HG03045 (cell line): ENCODE data around the gene ATP8A2.
"Not testable (repeated sequence)": the region's sequence is repeated elsewhere in the genome, so short reads cannot be mapped to it uniquely, and the experiment has no call there.

Experiments used
- ATAC-seq: cut with Tn5 transposase; IDR thresholded peaks from one replicate; pipeline ENCODE4 v1.9.1; 2021; ENCODE audit warnings: mild to moderate bottlenecking, moderate library complexity; ENCODE audit not compliant: unreplicated experiment

ATP8A2 gene

DNA sequence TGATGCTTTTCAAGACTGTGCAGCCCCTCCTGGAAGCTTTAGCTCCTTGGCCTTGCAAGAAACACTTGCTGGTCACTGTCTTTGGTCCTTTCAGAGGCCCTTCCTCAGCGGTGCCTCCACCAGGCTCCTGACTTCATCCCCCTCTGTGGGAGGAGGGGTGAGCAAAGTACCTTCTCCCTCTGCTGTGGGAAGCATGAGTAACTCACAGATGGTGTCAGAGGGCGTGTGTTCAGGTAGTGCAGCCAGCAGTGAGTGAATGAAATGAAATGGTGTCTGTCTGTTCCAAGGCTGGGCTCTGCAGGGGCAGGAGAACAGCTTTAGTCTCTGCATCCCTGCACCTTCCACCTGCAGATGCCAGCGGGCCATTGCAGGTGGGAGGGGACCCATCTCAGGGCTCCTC is 577.1 kb downstream of the ATP8A2 start:
- ATAC-seq: no peak

DNA sequence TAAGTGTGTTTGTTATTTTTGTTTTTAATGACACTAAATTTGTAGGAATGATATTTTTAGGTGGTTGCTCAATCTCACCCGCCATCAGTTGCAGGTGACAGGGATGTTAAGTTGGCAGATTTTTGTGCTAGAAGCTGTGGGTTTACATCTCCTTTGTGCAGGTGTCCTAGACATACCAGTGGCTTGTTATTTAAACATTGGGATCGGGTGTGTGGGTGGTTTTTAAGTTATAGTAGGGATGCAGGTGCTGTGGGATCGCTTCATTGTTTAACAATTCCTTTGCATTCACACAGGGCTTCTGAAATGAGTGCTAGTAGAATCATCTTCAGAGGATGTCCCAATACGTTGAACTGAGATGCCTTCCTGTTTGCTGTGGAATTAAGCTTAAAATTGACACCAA is 580.1 kb downstream of the ATP8A2 start:
- ATAC-seq: no peak

DNA sequence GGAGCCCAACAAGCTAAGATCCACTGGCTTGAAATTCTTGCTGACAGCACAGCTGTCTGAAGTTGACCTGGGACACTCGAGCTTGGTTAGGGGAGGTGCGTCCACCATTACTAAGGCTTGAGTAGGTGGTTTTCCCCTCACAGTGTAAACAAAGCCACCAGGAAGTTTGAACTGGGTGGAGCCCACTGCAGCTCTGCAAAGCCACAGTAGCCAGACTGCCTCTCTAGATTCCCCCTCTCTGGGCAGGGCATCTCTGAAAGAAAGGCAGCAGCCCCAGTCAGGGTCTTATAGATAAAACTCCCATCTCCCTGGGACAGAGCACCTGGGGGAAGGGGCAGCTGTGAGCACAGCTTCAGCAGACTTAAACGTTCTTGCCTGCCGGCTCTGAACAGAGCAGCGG is 582.3 kb downstream of the ATP8A2 start:
- not testable (repeated sequence) for ATAC-seq

DNA sequence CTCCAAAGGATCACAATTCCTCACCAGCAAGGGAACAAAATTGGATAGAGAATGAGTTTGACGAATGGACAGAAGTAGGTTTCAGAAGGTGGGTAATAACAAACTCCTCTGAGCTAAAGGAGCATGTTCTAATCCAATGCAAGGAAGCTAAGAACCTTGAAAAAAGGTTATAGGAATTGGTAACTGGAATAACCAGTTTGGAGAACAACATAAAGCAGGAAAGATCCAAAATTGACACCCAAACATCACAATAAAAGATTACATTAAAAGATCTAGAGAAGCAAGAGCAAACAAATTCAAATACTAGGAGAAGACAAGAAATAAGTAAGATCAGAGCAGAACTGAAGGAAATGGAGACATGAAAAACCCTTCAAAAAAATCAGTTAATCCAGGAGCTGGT is 583.2 kb downstream of the ATP8A2 start:
- not testable (repeated sequence) for ATAC-seq

DNA sequence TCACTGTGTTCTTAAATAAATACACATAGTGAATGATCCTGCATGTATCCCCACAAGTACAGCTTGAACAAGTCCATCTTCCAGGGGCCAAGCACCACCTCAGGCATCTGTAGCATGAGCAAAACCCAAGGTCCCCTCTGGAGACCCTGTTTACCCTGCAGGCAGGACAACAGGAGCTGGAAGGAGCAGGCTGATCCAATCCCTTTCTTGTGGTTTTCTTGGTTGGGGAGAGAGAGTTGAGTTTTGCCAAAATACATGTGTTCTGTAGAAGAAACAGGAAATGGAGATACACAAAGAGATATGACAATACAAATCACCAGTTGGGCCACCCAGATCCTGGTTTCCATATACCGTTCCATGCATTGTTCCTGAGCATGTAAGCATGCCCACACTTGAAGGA is 587.2 kb downstream of the ATP8A2 start:
- ATAC-seq: no peak

DNA sequence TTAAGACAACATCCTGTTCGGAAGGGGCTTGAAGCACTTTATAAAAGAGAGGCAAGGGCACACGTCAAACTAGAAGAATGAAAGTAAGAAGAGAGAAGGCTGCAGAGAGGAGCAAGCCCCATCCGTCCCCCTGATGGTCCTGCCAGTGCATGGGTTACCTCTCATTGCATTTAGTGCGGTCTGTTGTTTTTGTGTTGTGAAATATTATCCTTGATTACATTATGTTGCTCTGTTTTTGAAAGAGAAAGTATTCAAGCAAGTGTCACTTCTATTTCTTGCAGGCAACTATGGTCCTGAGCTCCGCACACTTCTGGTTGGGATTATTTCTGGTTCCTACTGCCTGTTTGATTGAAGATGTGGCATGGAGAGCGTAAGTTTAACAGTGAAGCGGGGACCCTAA is 589.5 kb downstream of the ATP8A2 start:
- no peak for ATAC-seq

DNA sequence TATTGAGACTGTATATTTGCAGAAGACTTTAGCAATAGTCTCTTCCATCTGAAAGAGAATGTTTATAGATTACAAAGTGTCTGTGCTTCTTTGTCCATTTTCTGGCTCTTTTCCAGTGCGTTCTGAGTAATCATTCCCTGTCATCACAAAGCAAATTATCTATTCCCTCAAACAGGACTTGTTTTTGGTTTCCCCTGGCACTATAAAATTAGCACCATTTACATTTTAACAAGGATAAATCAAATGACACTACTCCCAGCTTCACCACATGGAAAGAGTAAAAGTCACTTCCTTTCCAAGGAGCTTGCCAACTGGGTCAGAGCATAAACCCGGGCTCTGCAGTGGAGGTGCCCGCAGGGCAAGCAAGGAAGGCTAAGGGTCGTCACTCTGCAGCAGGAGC is 591.9 kb downstream of the ATP8A2 start:
- no peak for ATAC-seq

DNA sequence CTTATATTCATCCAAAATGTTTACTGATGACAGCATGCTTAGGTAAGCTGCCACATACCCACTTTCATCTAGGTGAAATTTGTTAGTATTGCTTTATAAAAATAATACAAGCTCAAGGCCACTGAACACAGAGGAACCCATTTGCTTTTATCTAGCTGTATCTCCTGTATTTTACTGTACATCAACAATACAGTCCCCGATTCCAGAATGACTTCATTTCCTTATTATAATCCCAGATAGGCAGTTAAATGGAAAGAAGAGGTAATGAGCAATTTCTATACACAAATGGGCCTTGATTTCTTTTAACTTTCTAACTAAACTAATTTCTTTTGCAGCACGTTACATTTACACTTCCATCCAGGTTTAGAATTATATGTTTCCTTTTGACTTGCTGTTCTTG is 593.8 kb downstream of the ATP8A2 start:
- ATAC-seq: no peak

DNA sequence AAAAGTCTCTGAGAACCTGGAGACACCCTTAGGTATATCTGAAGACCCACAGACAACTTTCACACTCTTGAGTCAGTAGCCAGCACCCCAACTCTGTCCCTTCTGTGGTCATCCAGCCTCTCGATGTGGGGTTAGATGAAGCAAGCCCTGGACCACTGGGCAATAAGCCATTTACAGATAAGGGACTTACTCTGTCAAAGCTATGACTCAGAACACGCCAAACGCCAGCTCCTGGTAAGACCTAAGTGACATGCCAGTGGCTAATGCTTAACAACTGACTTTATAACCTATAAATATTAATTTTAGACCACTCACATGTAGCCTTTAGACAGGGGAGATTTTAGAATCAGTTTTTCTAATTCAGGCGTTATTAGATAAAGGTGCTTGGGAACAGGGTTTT is 594.3 kb downstream of the ATP8A2 start:
- ATAC-seq: no peak

DNA sequence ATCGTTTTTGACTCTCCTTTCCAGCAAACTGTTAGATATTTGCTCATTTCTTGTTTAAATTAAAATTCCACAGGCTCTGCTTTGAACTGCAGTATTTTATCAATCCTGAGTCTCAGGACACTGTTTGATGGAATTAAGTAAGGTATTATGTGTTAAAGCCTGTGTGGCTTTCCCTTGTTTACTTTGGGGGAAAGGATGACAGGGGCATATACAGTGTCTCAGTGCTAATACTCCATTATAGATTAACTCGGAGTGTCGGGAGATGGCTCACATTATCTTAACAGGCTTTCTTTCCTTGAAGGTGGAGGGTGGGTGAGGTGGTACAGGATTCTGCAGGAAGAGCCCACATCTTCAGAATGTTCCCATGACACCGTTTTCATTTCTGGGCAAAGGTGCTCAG is 595.4 kb downstream of the ATP8A2 start:
- no peak for ATAC-seq

DNA sequence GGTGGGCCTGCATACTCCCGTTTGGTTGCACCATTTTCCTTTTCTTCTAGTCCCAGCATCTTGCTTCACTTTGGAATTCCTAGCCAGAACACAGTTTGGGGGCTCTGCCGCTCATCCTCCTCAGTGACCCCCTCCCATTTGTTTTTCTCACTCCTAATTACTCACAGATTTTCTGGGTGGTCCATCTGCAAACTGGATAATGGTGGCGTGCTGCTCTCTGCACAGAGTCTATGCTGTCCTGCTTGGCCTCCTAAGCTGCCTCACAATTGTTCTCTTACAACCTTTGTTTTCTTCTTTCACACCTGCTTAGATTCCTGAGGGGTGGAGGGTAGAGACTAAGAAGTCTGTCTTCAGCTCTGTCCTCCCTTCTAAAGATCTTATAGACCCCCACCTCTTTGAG is 599.3 kb downstream of the ATP8A2 start:
- no peak for ATAC-seq

DNA sequence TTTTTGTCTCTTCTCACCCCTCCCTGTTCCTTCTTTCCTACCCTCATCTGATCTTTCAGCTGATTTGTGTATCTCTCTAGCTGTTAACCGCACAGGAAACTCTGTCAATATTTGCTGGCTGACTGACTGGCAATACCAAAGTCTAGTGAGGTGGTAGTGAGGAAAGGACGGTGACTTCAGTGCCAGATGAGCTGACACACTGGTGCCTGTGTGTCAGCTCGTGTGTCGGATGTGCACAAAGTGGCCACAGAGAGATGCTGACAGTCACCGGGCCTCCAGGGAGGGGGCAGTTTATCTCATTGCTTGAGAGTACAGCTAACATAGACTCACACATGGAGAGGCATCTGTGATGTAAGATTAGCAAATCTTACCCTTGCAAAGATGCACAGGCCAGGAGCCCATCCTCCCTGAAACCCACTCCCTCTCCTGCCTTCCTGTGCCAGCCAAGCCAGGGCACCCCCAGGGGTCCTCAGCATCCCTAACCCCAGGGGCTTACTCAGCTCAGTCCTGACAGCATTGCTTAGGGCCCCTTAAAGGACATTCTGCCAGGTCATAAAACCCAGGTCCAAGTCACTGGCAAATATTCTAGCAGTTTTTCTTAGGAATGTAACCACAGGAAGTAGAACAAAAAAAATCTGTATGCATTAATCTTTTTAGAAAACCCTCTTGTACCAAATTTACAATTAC is 599.8 kb downstream of the ATP8A2 start:
- ATAC-seq: no peak

DNA sequence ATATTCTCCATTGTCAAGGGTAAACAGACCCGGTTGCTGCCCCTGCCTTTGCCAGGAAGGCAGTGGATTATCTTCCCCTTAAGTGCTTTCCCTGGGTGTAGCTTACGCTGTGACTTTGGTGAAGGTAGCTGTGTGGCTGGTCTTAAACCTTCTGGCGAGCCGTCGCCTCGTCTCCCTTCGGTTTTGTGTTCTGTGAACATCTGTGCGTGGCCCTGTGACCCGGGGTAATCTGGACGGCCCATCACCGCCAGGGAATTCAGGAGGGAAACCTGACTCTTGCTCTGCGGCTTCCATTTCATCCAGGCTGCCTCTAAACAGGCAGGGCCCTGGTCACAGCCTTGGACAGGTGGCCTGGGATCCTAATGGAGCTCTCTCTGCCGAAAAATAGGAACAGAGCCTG is 601.3 kb downstream of the ATP8A2 start:
- ATAC-seq: no peak

DNA sequence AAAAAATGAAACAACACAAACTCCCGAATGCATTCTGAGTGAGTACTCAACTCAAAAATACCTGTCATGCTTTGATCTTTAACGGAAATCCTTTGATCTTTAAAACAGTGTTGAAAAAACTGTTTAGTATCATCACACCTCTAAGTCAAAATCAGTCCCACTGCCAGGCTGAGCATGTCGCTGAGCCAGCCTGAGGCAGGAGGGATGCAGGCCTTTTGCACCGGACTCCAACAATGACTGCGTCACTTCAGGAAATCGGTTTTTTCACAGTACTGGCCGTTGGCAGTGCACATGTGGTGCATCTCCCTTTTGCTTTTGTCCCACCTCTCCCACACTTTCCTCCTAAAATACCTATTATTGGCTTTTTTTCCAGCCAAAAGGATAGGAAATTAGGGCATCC is 601.8 kb downstream of the ATP8A2 start:
- ATAC-seq: no peak

DNA sequence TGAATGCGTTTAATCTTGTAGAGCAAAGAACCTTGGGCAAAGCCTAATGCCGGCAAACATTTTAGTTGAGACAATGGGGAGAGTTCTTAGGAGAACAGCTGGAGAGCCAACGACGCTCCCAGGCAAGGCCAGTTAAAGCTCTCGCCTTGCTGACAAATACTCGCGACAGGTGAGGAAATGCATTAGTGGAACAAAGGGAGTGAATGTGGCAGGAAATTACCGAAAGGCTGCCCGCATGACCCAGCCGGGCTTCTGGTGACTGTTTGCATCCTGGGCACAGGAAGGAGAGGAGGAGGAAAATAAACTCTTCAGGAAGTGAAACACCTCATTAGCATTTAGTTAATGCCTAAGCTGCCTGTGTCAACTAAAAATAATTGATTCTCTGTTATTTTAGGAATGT is 605.4 kb downstream of the ATP8A2 start:
- ATAC-seq: no peak

DNA sequence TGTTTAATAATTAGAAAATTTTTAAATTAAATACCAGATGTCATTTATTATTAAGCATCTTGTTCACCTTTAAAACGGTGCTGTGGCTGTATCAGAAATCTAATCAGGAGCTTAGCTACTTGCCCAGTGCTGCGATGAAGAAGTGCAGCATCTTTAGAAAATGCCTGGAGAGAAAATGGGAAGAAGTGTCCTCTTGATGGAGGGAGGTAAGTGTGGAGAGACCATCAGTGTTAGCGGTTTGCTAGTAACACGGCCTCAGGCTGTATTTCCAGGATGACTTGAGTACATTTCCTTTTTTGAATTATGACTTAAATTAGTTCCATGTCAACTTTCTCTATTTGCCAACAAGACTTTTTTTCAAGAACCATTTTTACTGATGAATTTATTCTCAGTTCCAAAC is 605.9 kb downstream of the ATP8A2 start:
- no peak for ATAC-seq

DNA sequence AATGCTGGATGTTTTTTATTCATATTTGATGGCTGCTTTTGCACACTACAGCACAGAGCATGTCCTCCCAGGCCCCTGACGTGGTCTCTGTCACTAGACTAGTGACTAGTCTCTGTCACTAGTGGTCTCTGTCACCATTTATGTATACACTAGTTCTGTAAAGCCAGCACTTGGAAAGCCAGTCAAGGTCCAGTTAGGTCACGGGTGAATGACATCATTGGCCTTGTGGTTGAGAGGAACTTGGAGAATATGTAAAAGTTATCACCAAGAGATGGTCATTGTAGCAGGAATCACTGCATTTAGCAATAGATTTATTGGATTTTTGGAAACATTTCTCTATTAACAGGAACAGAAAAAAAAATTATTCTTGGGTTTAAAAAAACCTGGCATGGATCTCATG is 607.2 kb downstream of the ATP8A2 start:
- no peak for ATAC-seq

DNA sequence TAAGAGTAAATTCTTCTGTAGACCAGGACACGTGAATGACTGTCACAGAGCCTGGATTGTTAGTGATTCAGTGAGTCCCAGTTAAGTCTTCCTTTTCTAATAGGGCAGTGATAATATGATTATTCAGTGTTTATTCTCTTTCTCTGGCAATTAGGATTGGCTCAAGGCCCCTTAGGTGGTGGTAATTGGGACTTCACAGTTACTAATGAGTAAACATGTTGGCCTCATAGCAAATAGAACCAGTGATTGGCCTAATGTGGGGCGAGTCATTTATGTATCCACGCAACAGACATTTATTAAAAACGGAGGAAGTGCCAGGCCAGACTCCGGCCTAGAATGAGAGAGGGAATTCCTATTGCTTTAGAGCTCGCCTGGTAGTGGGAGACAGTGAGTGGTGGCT is 607.6 kb downstream of the ATP8A2 start:
- ATAC-seq: no peak

DNA sequence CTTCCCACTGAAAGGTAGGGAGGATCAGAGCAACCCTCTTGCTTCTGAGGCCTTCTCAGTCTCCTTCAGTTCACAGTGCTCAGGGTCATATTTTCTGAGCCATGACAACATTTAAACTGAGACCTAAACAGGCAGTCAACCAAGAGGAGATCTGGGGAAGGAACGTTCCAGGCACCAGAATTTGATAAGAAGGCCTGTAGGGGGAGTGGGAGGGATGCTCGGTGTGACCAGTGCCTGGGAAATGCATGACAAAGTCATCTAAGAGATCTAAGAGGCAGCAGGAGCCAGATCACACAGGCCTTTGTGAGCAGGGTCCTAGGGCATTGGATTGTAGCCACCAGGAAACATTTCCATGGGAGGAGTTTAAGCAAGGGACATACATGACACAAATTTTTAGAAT is 608.5 kb downstream of the ATP8A2 start:
- no peak for ATAC-seq

DNA sequence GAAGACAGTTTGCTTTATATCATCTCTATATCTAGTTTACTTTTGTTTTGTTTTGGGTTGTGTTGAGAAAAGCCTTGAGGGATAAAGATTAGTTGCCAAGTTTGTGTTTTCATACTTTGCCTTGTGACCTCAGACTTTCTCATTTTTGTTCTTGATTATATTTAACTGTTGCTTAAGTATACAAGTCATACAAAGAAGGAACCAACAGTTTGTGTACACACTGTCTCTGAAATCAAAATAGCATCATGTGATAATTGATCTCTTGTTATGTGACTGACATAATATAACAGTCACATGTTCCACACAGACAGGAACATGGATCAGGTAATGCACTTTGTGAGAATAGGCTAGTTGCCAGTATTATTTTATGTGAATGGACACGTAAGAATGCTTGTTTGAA is 609.3 kb downstream of the ATP8A2 start:
- no peak for ATAC-seq

DNA sequence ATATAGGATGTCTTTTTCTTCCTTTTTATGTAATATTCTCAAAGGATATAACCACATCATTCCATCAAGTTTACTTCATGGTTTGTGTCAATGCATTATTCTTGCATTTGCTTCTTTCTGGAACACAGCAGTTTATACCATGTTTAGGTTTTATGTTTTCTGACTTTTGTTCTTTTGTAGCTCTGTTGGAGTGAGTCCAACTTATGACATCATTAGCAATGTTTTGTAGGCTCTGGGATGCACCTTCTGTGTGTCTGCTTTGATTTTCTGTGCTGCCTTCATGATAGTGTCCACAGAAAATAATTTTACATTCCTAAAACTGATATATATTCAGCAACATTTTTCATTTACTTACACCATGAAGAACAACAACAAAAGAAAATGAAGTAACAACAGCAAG is 611.1 kb downstream of the ATP8A2 start:
- ATAC-seq: no peak

DNA sequence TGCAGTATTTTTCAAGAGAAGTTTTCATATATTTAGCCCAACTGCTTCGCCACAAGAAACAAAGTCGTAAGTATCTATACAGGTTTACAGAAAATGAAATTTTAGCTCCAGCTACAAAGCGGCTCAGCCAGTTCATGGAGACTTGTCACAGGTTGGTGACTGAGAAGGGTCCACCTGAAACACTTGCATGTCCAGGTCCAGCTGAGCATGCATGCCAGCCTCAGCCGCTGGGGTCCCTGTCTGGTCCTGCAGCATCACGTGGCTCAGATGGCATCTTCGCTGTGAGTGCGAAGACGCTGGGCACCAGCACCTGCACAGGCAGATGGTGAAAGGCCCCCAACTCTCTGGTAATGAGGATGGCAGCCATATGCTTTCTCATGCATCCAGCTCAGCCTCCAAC is 616.2 kb downstream of the ATP8A2 start:
- no peak for ATAC-seq

DNA sequence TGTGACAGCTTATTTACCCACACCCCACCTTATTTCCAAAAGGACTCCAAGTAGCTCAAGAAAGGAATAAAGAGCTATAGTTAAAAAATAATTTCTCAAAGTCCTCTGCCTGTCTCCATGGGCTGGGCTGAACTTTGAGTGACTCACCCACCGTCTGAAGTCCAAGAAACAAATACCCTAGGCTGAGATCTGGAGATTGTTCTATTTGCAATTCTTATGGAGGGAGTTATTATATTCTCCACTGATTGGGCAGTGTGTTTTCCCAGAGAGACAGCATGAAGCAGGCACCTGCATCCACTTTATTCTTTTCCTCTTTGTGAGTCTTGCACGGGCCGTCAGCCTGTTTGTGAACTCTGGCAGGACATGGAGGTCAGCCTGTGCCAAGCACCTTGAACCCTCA is 616.9 kb downstream of the ATP8A2 start:
- no peak for ATAC-seq

DNA sequence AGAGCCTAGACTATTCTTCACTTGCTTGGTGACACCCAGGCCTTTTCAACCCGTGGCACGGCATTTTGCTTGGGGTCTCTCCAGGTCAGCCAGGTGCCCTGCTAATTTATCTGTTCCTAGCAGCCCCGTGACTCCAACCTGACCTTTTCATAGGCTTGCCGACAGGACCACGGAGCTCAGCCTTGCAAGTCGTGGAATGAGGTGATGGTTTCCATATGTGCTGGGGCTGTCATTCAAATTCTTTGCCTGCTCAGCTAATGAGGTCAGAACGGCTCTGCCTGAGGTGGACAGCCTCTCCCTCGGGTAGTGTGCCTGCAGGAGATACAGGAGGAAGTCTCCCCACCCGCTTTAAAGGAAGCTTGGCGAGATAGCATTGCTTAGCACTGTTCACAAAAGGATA is 619.0 kb downstream of the ATP8A2 start:
- ATAC-seq: no peak
